ENCODE results near the gene IL12RB1. TPM values are rescaled to one million over a fixed set of nuclear protein-coding genes. Genes with fewer than 3 reads are reported as not detected.

Gene IL12RB1
- total and polyA plus RNA-seq, 4 donors: 1.3 to 7.8 (median 4.8) TPM

- no peak overlapping the region for H3K9ac ChIP-seq (ENCODE audit: insufficient read depth in 1 of 2, low read length in 2 of 2)
- H3K4me1 ChIP-seq (ENCODE audit: control insufficient read depth in 5 of 5, insufficient read depth in 5 of 5, low read length in 5 of 5): peaks cover 0 to 17% (median 6%) of the 10 kb centered on the region in 5 donors
- no peaks in the 10 kb centered on the region for H3K9me3 ChIP-seq (ENCODE audit: control insufficient read depth in 4 of 4, insufficient read depth in 3 of 4, low read length in 3 of 4)
- no peak overlapping the region for H3K4me3 ChIP-seq
- H3K27ac ChIP-seq (ENCODE audit: low read depth in 1 of 2, low read length in 1 of 2): peak overlapping the region in 1 of 2 donors; percentile 16
- TF ChIP-seq, protein P1, sequence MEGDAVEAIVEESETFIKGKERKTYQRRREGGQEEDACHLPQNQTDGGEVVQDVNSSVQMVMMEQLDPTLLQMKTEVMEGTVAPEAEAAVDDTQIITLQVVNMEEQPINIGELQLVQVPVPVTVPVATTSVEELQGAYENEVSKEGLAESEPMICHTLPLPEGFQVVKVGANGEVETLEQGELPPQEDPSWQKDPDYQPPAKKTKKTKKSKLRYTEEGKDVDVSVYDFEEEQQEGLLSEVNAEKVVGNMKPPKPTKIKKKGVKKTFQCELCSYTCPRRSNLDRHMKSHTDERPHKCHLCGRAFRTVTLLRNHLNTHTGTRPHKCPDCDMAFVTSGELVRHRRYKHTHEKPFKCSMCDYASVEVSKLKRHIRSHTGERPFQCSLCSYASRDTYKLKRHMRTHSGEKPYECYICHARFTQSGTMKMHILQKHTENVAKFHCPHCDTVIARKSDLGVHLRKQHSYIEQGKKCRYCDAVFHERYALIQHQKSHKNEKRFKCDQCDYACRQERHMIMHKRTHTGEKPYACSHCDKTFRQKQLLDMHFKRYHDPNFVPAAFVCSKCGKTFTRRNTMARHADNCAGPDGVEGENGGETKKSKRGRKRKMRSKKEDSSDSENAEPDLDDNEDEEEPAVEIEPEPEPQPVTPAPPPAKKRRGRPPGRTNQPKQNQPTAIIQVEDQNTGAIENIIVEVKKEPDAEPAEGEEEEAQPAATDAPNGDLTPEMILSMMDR (IDR thresholded peaks at IDR 0.05; ENCODE audit: control extremely low read depth, extremely low read depth): no peak
- peak in 1 of 3 donors; percentile 30 for DNase-seq
- no peak for ATAC-seq (ENCODE audit: insufficient read depth, low FRiP score)
- WGBS, 2 donors: 41 to 42% methylated on average over 13 of the region's 13 CpGs
- H3K36me3 ChIP-seq (ENCODE audit: control insufficient read depth in 4 of 4, insufficient read depth in 4 of 4, low read length in 4 of 4): peaks cover 0 to 13% (median 7%) of the 10 kb centered on the region in 4 donors
- H3K27me3 ChIP-seq (ENCODE audit: control insufficient read depth in 3 of 3, insufficient read depth in 3 of 3, low read length in 2 of 3): no peaks in the 10 kb centered on the region
Observed at GRCh38 chr19:18119013-18119716, 32.4 kb upstream of the IL12RB1 start.

- Histone ChIP-seq H3K27me3 (ENCODE audit: control insufficient read depth in 3 of 3, insufficient read depth in 3 of 3, low read length in 2 of 3) (no peaks in the 10 kb centered on the region), H3K9me3 (ENCODE audit: control insufficient read depth in 4 of 4, insufficient read depth in 3 of 4, low read length in 3 of 4) (peaks cover 0 to 2% (median 0%) of the 10 kb centered on the region in 4 donors), H3K4me3 (peak overlapping the region; percentile 56), H3K4me1 (ENCODE audit: control insufficient read depth in 5 of 5, insufficient read depth in 5 of 5, low read length in 5 of 5) (peaks cover 0 to 17% (median 6%) of the 10 kb centered on the region in 5 donors), H3K27ac (ENCODE audit: low read depth in 1 of 2, low read length in 1 of 2) (peak overlapping the region; percentile 36 to 41), H3K9ac (ENCODE audit: insufficient read depth in 1 of 2, low read length in 2 of 2) (peak overlapping the region; percentile 3 to 61), H3K36me3 (ENCODE audit: control insufficient read depth in 4 of 4, insufficient read depth in 4 of 4, low read length in 4 of 4) (peaks cover 0 to 7% (median 4%) of the 10 kb centered on the region in 4 donors)
- DNase-seq (no peak), ATAC-seq (ENCODE audit: insufficient read depth, low FRiP score) (no peak)
- 36 to 41% methylated on average over 14 of the region's 14 CpGs for WGBS, 2 donors
- TF ChIP-seq, protein P1 (IDR thresholded peaks at IDR 0.05; ENCODE audit: control extremely low read depth, extremely low read depth): no peak
Observed at GRCh38 chr19:18118420-18119012, 31.8 kb upstream of the IL12RB1 start.

GRCh38 chr19:18117692-18118378, 31.1 kb upstream of the IL12RB1 start:
- H3K9me3 ChIP-seq (ENCODE audit: control insufficient read depth in 4 of 4, insufficient read depth in 3 of 4, low read length in 3 of 4): peaks cover 0 to 2% (median 0%) of the 10 kb centered on the region in 4 donors
- H3K4me1 ChIP-seq (ENCODE audit: control insufficient read depth in 5 of 5, insufficient read depth in 5 of 5, low read length in 5 of 5): peaks cover 0 to 17% (median 6%) of the 10 kb centered on the region in 5 donors
- TF ChIP-seq, protein P1 (IDR thresholded peaks at IDR 0.05; ENCODE audit: control extremely low read depth, extremely low read depth): no peak
- no peaks in the 10 kb centered on the region for H3K27me3 ChIP-seq (ENCODE audit: control insufficient read depth in 3 of 3, insufficient read depth in 3 of 3, low read length in 2 of 3)
- peak overlapping the region; percentile 36 to 41 for H3K27ac ChIP-seq (ENCODE audit: low read depth in 1 of 2, low read length in 1 of 2)
- DNase-seq: peak; percentile 92 to 94 (median 94)
- 0 to 1% methylated on average over 64 to 86 of the region's 86 CpGs for WGBS, 2 donors
- H3K4me3 ChIP-seq: peak overlapping the region; percentile 56
- peaks cover 0 to 5% (median 1%) of the 10 kb centered on the region in 4 donors for H3K36me3 ChIP-seq (ENCODE audit: control insufficient read depth in 4 of 4, insufficient read depth in 4 of 4, low read length in 4 of 4)
- ATAC-seq (ENCODE audit: insufficient read depth, low FRiP score): peak; percentile 93
- H3K9ac ChIP-seq (ENCODE audit: insufficient read depth in 1 of 2, low read length in 2 of 2): peak overlapping the region; percentile 3 to 61

All from lung (tissue), 12 donors.